Tibial nerve (tissue), 4 donors: ENCODE results near the gene TTC7B. TPM values are rescaled to one million over a fixed set of nuclear protein-coding genes. Genes with fewer than 3 reads are reported as not detected.

Experiments
- DNase-seq, 2 donors: peaks; one replicate each; pipeline ENCODE4 v3.0.0-alpha.2; 2019; ENCODE audit warnings: low spot score in 2 of 2
- H3K27ac ChIP-seq, 4 donors: fragments of 200-600 bp; sonication (generic) in 3 of 4; one replicate each; pipeline ENCODE4 v1.5.1; 2017 to 2019; ENCODE audit warnings: mild to moderate bottlenecking in 1 of 4
- H3K27me3 ChIP-seq, 2 donors: fragments of 200-600 bp; sonication (generic) in 1 of 2; one replicate each; pipeline versions ENCODE4 v1.5.1 to v1.6.0; 2017 to 2019
- H3K36me3 ChIP-seq, 3 donors: fragments of 200-600 bp; sonication (generic); one replicate each; pipeline ENCODE4 v1.5.1; 2018 to 2019
- H3K4me1 ChIP-seq, 4 donors: fragments of 200-600 bp; sonication (generic) in 3 of 4; one replicate each; pipeline ENCODE4 v1.5.1; 2017 to 2019
- H3K4me3 ChIP-seq, 4 donors: fragments of 200-600 bp; sonication (generic) in 3 of 4; one replicate each; pipeline ENCODE4 v1.5.1; 2017 to 2019; ENCODE audit warnings: mild to moderate bottlenecking in 1 of 4, moderate library complexity in 1 of 4
- H3K9me3 ChIP-seq, 4 donors: fragments of 200-600 bp; sonication (generic) in 3 of 4; one replicate each; pipeline ENCODE4 v1.5.1; 2017 to 2019
- EP300 ChIP-seq, 2 donors: sonication (generic); formaldehyde crosslinking; IDR thresholded peaks; one replicate each; pipeline ENCODE4 v1.6.1; 2017; ENCODE audit warnings: antibody characterized with exemption in 2 of 2, mild to moderate bottlenecking in 1 of 2
- POLR2A ChIP-seq, 2 donors: fragments of 450-650 bp; IDR thresholded peaks; one replicate each; pipeline ENCODE4 v1.6.1; 2017; ENCODE audit warnings: antibody characterized with exemption in 2 of 2, mild to moderate bottlenecking in 2 of 2, moderate library complexity in 2 of 2
- WGBS, 2 donors: methylation state at CpG; one replicate each; pipeline ENCODE4 v1.1.5; 2018; 5-methylcytosine and 5-hydroxymethylcytosine counted together
- total RNA-seq, 4 donors: library from RNA; depleted of rRNA; stranded (reverse); fragments of >200 nt; gene quantifications; one replicate each; pipeline ENCODE4 v1.1.0, GENCODE V29; 2016
- TF ChIP-seq, protein P1 (sequence below), 5 experiments: fragments of 200-600 bp in 3 of 5; fragments of 450-650 bp in 2 of 5; sonication (generic) in 3 of 5; IDR thresholded peaks; one replicate each; pipeline ENCODE4 v1.5.1; 2016 to 2019; ENCODE audit warnings: antibody characterized with exemption in 5 of 5, mild to moderate bottlenecking in 3 of 5, moderate library complexity in 2 of 5

TTC7B gene
- total RNA-seq, 4 donors from 2014 or later, result 25.9 to 44.1 (median 34.4) TPM

DNA sequence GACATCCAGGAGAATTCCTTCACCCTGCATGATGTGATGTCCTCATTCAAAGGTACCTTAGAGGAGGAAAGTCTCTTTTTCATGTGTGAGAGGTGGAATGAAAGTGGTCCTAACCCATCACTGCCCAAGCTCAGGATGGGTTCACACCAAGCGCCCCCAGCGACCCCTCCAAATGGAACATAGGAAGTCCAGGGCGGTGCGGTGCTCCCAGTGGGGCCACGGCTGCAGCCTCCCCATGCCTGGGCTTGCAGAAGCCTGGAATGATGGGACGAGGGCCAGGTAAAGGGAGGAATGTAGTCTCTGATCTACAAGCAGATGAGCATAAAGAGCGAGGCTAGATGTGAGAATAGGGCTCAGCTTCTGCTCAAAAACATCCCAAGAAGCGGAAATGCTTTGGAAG lies 196.3 kb downstream of the TTC7B start:
- Histone ChIP-seq H3K9me3 (no peaks in the 10 kb centered on the region), H3K36me3 (peaks cover 0 to 19% (median 0%) of the 10 kb centered on the region in 3 donors), H3K27ac (no peak overlapping the region), H3K4me3 (no peak overlapping the region), H3K4me1 (peaks cover 0 to 25% (median 0%) of the 10 kb centered on the region in 4 donors), H3K27me3 (no peaks in the 10 kb centered on the region)
- WGBS, 2 donors, result 94 to 96% methylated on average over 8 of the region's 8 CpGs
- TF ChIP-seq EP300 (IDR thresholded peaks at IDR 0.05) (no peak), POLR2A (IDR thresholded peaks at IDR 0.05) (no peak)
- DNase-seq, result no peak

DNA sequence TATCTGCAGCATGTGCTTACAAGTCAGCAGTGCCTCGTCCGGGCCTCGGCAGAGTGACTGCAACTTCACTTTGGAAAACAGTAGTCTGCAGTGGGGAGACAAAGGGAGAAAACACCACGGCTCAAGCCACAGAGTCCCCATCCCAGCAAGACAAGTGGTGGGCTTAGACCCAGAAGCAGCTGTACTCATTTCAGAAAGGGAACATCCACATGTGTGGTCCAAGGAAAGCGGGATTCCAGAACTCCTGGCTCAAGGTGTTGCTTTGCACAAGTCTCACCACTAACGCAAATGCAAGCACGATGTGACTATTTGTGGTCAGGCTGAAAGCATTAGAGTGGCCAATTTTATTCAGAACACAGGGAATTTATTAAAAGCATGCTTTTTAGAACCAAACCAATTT lies 198.3 kb downstream of the TTC7B start:
- no peaks in the 10 kb centered on the region for H3K9me3 ChIP-seq
- H3K27me3 ChIP-seq, result no peaks in the 10 kb centered on the region
- TF ChIP-seq EP300 (IDR thresholded peaks at IDR 0.05), result no peak
- TF ChIP-seq POLR2A (IDR thresholded peaks at IDR 0.05), result no peak
- TF ChIP-seq, protein P1, sequence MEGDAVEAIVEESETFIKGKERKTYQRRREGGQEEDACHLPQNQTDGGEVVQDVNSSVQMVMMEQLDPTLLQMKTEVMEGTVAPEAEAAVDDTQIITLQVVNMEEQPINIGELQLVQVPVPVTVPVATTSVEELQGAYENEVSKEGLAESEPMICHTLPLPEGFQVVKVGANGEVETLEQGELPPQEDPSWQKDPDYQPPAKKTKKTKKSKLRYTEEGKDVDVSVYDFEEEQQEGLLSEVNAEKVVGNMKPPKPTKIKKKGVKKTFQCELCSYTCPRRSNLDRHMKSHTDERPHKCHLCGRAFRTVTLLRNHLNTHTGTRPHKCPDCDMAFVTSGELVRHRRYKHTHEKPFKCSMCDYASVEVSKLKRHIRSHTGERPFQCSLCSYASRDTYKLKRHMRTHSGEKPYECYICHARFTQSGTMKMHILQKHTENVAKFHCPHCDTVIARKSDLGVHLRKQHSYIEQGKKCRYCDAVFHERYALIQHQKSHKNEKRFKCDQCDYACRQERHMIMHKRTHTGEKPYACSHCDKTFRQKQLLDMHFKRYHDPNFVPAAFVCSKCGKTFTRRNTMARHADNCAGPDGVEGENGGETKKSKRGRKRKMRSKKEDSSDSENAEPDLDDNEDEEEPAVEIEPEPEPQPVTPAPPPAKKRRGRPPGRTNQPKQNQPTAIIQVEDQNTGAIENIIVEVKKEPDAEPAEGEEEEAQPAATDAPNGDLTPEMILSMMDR (IDR thresholded peaks at IDR 0.05), result no peak
- H3K4me1 ChIP-seq, result peaks cover 0 to 18% (median 0%) of the 10 kb centered on the region in 4 donors
- peaks cover 0 to 17% (median 0%) of the 10 kb centered on the region in 3 donors for H3K36me3 ChIP-seq
- no peak overlapping the region for H3K27ac ChIP-seq
- WGBS, 2 donors, result 68 to 75% methylated on average over 7 of the region's 7 CpGs
- no peak for DNase-seq
- no peak overlapping the region for H3K4me3 ChIP-seq

DNA sequence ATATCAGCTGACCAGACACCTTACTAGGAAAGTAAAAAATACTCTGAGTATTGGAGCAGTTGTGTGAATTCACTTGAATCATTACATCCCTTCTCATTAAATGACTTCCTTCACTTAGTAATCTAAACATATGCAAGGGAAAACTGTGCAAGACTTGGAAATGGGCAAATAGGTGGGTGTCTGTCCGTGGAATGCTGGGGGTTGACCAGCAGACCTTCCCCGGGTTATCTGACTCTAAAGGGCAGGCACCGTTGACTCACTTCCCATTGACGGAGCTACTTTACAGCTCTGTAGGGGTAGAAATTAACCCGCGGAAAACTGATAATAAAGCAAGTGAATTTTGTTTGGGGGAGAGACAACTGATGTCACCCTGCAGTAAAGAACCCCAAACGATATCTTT lies 199.3 kb downstream of the TTC7B start:
- no peaks in the 10 kb centered on the region for H3K9me3 ChIP-seq
- H3K36me3 ChIP-seq, result peaks cover 0 to 17% (median 0%) of the 10 kb centered on the region in 3 donors
- H3K27ac ChIP-seq, result no peak overlapping the region
- DNase-seq, result no peak
- TF ChIP-seq, protein P1 (IDR thresholded peaks at IDR 0.05), result no peak
- TF ChIP-seq POLR2A (IDR thresholded peaks at IDR 0.05), result no peak
- TF ChIP-seq EP300 (IDR thresholded peaks at IDR 0.05), result no peak
- no peak overlapping the region for H3K4me3 ChIP-seq
- peaks cover 0 to 22% (median 0%) of the 10 kb centered on the region in 4 donors for H3K4me1 ChIP-seq
- H3K27me3 ChIP-seq, result no peaks in the 10 kb centered on the region
- WGBS, 2 donors, result 54 to 64% methylated on average over 7 of the region's 7 CpGs

DNA sequence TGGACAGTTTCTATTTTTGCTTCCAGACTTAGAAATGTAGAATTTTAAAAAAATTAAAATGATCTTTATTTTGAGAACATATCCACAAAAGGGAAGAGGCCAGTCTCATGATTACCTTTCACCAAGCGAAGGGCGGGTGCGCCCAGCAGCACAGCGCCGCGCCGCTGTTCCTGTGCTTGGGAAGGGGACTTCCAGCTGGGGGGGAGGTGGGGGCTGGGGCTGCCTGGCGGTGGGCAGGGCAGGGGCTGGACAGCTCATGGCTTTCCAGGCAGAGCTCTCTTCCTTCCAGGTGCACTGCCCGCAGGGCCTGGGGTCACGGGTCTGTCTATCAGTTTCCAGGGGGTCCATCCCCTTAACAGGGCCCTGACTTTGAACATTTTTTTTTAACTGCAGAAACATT lies 199.9 kb downstream of the TTC7B start:
- no peaks in the 10 kb centered on the region for H3K9me3 ChIP-seq
- H3K4me1 ChIP-seq, result peaks cover 0 to 28% (median 0%) of the 10 kb centered on the region in 4 donors
- H3K27ac ChIP-seq, result no peak overlapping the region
- no peaks in the 10 kb centered on the region for H3K27me3 ChIP-seq
- H3K4me3 ChIP-seq, result no peak overlapping the region
- peaks cover 0 to 17% (median 0%) of the 10 kb centered on the region in 3 donors for H3K36me3 ChIP-seq
- no peak for DNase-seq
- WGBS, 2 donors, result 82 to 85% methylated on average over 10 of the region's 10 CpGs
- TF ChIP-seq, protein P1 (IDR thresholded peaks at IDR 0.05), result no peak
- no peak for TF ChIP-seq POLR2A (IDR thresholded peaks at IDR 0.05)
- TF ChIP-seq EP300 (IDR thresholded peaks at IDR 0.05), result no peak

DNA sequence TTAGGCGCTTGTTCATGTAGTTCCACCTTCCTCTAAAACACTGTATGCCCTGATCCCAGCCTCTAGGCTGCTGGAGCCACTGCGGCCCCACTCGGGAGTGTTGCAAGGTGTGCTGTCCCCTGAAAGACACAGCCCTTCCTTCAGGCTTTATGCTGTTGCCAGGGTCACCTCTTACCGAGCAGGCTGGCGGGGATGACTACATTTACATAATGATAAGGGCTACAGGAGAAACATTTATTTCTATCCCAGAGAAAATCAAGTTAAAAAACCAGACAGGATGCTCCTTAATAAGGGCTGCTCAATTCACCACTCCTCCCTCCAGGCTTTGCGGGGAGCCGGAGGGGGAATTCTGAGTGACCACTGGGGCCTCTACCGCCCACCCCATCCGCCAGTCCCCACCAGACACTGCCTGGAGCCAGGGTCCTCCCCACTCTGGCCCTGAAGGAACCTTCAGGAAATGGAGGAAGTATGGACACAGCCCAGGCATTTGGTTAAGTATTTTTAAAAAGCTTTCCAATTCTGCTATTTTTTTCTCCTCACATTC lies 200.6 kb downstream of the TTC7B start:
- H3K4me1 ChIP-seq, result peaks cover 0 to 28% (median 0%) of the 10 kb centered on the region in 4 donors

More for the DNA sequence above, 200.6 kb downstream of the TTC7B start:
- no peaks in the 10 kb centered on the region for H3K9me3 ChIP-seq
- no peaks in the 10 kb centered on the region for H3K27me3 ChIP-seq
- TF ChIP-seq, protein P1 (IDR thresholded peaks at IDR 0.05), result no peak
- TF ChIP-seq POLR2A (IDR thresholded peaks at IDR 0.05) (no peak), EP300 (IDR thresholded peaks at IDR 0.05) (no peak)
- no peak overlapping the region for H3K4me3 ChIP-seq
- H3K27ac ChIP-seq, result no peak overlapping the region
- DNase-seq, result no peak
- H3K36me3 ChIP-seq, result peaks cover 0 to 19% (median 0%) of the 10 kb centered on the region in 3 donors
- 60 to 76% methylated on average over 9 of the region's 9 CpGs for WGBS, 2 donors
